Pericardium fibroblast (primary cell): Measurements from ENCODE around the gene SPINK6. TPM values are rescaled to one million over a fixed set of nuclear protein-coding genes. Genes with fewer than 3 reads are reported as not detected.

Experiments
- total RNA-seq: library from RNA; depleted of rRNA; stranded (reverse); fragments of >200 nt; gene quantifications from 2 replicates; pipeline ENCODE4 v1.2.3, GENCODE V29; 2015

Gene SPINK6, protein sequence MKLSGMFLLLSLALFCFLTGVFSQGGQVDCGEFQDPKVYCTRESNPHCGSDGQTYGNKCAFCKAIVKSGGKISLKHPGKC
- not detected in 2 replicates for total RNA-seq

DNA sequence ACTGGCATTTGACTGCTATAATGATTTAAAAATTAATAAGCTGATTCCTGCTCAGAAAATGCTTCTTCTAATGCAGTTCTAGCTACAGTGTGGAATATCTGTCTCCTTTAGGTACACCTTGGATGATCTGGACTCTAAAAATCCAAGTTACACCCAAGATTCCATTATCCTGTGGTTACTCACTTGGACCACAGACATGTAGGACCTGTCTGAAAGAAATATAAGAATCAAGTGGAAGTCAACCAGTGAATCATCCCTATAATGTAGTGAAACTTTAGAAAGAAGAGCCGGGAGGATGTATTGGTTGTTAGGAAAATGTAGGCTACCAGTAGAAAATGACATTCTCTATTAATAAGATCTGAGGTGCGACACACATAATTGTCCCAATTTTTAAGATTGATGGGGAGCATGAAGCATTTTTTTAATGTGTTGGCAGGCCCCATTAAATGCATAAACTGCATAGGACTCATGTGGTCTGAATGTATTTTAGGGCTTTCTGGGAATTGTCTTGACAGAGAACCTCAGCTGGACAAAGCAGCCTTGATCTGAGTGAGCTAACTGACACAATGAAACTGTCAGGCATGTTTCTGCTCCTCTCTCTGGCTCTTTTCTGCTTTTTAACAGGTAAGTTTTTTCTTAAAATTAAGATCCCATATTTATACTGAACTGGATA lies at the start of gene SPINK6:
Gene SPINK6 (plus strand): TSS at position 512 of the 673 bp plus-strand sequence. CDS start 55 bp downstream, at position 567.

DNA sequence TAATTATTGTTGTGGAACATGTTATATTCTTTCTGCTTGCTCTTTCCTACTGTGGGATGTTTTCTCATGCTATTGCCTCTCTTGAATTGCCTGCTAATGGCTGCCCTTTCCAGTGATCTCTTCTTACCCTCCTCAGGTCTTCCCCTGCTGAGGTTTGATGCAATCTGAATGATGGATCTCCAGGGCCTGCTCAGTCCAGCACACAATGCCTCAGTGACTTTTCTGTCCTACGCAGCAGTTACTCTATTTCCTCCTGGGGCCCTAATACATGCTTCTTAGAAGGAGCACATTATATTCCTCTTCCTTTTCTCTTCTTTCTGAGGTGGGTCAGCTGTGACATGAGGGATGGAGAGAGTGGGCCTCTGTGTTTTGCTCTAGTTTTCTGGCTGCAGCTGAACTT lies 34.6 kb upstream of the SPINK6 start, which contains the start of gene SPINK14:
Gene SPINK14 (plus strand): TSS at position 301 of the 400 bp plus-strand sequence. CDS start 1,187 bp downstream, outside the sequence.

GRCh38 chr5:148238418-148238794 lies 35.6 kb downstream of the SPINK6 start, which contains the start of gene MARCOL:
TSS of gene MARCOL (plus strand) at chr5:148238525. CDS start at chr5:148238598, 73 bp downstream.

Other genes starting within 250 kb of the SPINK6 start
- gene SPINK5, start 139.1 kb upstream of the SPINK6 start, total RNA-seq, result not detected in 2 replicates
- not detected in 2 replicates for gene SPINK14, start 34.5 kb upstream of the SPINK6 start, total RNA-seq
- not detected in 2 replicates for gene MARCOL, start 35.5 kb downstream of the SPINK6 start, total RNA-seq
- gene SPINK13, start 65.8 kb downstream of the SPINK6 start, total RNA-seq, result not detected in 2 replicates
- gene SPINK7, start 109.4 kb downstream of the SPINK6 start, total RNA-seq, result not detected in 2 replicates
- gene SPINK9, start 132.5 kb downstream of the SPINK6 start, total RNA-seq, result not detected in 2 replicates
- 28.0 and 34.5 TPM in 2 replicates for gene FBXO38, start 180.9 kb downstream of the SPINK6 start, total RNA-seq